ENCODE data around the gene EDN1.

The EDN1 gene

DNA sequence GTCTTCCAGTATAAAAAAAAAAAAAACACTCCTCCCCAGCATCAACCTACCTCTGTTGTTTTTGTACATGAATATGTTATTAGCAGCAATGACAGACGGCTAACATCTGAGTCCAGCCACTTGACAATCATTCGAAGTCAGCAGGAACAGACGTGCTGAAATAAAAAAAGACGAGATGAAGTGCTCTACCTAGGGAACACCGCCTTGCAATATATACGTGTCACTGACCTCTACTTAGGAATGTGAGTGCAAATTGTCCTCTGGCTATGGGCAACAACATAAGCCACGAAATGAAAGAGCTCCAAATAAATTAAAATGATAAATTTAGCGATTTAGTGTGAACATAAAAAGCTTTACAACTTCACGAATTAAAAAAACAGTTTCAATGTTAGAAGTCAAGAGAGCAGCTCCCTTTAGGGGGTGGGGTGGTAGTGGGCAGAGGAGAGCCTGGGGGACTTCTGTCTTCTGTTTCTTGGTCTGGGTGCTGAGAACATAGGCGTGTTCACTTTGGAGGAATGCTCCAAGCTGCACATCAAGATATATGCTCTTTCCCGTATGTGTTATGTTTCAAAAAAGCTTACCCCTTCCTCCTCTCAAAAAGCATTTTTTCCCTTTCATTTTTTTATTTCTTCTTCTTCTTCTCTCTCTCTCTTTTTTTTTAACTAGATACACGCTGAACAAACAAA is 23.3 kb downstream of the EDN1 start:
- Histone ChIP-seq H3K79me1 (ENCODE audit: low read depth, low read length) (no peaks in the 10 kb centered on the region), H4K91ac (ENCODE audit: low read depth, low read length, poor library complexity) (no peak overlapping the region), H2BK5ac (ENCODE audit: low read length) (no peak overlapping the region), H2BK12ac (ENCODE audit: low read length) (no peak overlapping the region), H3K23ac (ENCODE audit: low read depth, low read length, poor library complexity) (no peak overlapping the region), H3K4ac (ENCODE audit: low read length) (no peak overlapping the region), H2AFZ (ENCODE audit: low read length) (no peak overlapping the region), H2BK120ac (ENCODE audit: low read depth, low read length) (no peak overlapping the region), H3K27ac (replicated peaks; ENCODE audit: low read length) (no peak overlapping the region), H3K18ac (ENCODE audit: low read length) (no peak overlapping the region), H3K9me3 (replicated peaks in 1 of 2; ENCODE audit: control insufficient read depth in 2 of 2, insufficient read depth in 1 of 2, low read depth in 1 of 2, low read length in 2 of 2) (peaks cover 0 to 2% of the 10 kb centered on the region in 2 donors), H3K9ac (ENCODE audit: low read depth, low read length, poor library complexity) (no peak overlapping the region), H4K8ac (ENCODE audit: low read depth, low read length) (no peak overlapping the region), H2AK5ac (ENCODE audit: low read depth, low read length) (no peak overlapping the region), H2BK15ac (ENCODE audit: low read length) (no peak overlapping the region), H3K4me2 (ENCODE audit: insufficient read depth, low read length, poor library complexity, severe bottlenecking) (no peak overlapping the region), H3K4me1 (ENCODE audit: control insufficient read depth in 2 of 2, insufficient read depth in 1 of 2, low read depth in 1 of 2, low read length in 2 of 2) (no peaks in the 10 kb centered on the region), H3K14ac (ENCODE audit: low read length) (no peak overlapping the region), H3K27me3 (ENCODE audit: control insufficient read depth in 3 of 3, insufficient read depth in 3 of 3, low read depth in 1 of 3, low read length in 3 of 3) (no peaks in the 10 kb centered on the region), H3K36me3 (replicated peaks in 1 of 2; ENCODE audit: control insufficient read depth in 2 of 2, insufficient read depth in 2 of 2, low read length in 2 of 2) (no peaks in the 10 kb centered on the region), H3K4me3 (ENCODE audit: low read length in 2 of 2) (no peak overlapping the region)
- 100% methylated on average over 1 of the region's 12 CpGs; no CpG with 5 or more reads in 1 of the 2 donors for WGBS, 2 donors (ENCODE audit: extremely low coverage in 2 of 2, insufficient read length in 2 of 2, insufficient replicate concordance in 1 of 2)
- DNase-seq (ENCODE audit: low spot score), result no peak

DNA sequence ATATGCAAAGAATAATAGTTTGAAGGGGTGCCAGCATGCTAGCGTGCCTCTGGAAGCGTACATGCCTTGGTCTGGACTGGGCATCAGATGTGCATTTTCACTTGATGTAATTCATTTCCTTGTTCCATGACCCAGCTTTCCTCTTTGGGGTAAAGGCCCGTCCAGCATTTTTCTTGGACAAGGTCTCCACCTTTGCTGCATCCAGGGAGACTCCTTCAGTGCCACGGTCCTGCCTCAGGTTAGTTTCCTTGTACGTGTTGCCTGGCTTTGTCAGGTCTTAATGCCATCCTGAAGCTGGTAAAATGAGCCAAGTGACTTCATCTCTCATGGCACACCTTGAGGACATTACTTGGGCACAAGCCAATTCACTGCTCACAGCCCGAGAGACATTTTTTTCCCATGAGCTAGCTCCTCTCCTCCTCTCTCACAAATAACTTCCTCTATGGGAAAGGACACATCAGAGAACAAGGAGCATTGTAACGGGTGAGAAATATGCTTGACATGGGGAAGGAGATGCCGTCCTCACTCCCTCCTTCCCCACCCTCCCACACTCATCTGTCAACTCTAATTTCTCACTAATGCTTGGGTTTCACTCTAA is 23.9 kb downstream of the EDN1 start:
- no CpG with 5 or more reads among the region's 8 CpGs for WGBS, 2 donors (ENCODE audit: extremely low coverage in 2 of 2, insufficient read length in 2 of 2, insufficient replicate concordance in 1 of 2)
- Histone ChIP-seq H3K27me3 (ENCODE audit: control insufficient read depth in 3 of 3, insufficient read depth in 3 of 3, low read depth in 1 of 3, low read length in 3 of 3) (no peaks in the 10 kb centered on the region), H3K27ac (replicated peaks; ENCODE audit: low read length) (no peak overlapping the region), H2BK120ac (ENCODE audit: low read depth, low read length) (no peak overlapping the region), H3K36me3 (replicated peaks in 1 of 2; ENCODE audit: control insufficient read depth in 2 of 2, insufficient read depth in 2 of 2, low read length in 2 of 2) (no peaks in the 10 kb centered on the region), H2BK15ac (ENCODE audit: low read length) (no peak overlapping the region), H3K14ac (ENCODE audit: low read length) (no peak overlapping the region), H2AFZ (ENCODE audit: low read length) (no peak overlapping the region), H3K18ac (ENCODE audit: low read length) (no peak overlapping the region), H3K79me1 (ENCODE audit: low read depth, low read length) (no peaks in the 10 kb centered on the region), H3K4ac (ENCODE audit: low read length) (no peak overlapping the region), H2BK5ac (ENCODE audit: low read length) (no peak overlapping the region), H4K8ac (ENCODE audit: low read depth, low read length) (no peak overlapping the region), H2BK12ac (ENCODE audit: low read length) (no peak overlapping the region), H2AK5ac (ENCODE audit: low read depth, low read length) (no peak overlapping the region), H3K9me3 (replicated peaks in 1 of 2; ENCODE audit: control insufficient read depth in 2 of 2, insufficient read depth in 1 of 2, low read depth in 1 of 2, low read length in 2 of 2) (peaks cover 0 to 7% of the 10 kb centered on the region in 2 donors), H3K4me3 (ENCODE audit: low read length in 2 of 2) (no peak overlapping the region), H3K4me2 (ENCODE audit: insufficient read depth, low read length, poor library complexity, severe bottlenecking) (no peak overlapping the region), H4K91ac (ENCODE audit: low read depth, low read length, poor library complexity) (no peak overlapping the region), H3K4me1 (ENCODE audit: control insufficient read depth in 2 of 2, insufficient read depth in 1 of 2, low read depth in 1 of 2, low read length in 2 of 2) (no peaks in the 10 kb centered on the region), H3K23ac (ENCODE audit: low read depth, low read length, poor library complexity) (no peak overlapping the region), H3K9ac (ENCODE audit: low read depth, low read length, poor library complexity) (no peak overlapping the region)
- no peak for DNase-seq (ENCODE audit: low spot score)

DNA sequence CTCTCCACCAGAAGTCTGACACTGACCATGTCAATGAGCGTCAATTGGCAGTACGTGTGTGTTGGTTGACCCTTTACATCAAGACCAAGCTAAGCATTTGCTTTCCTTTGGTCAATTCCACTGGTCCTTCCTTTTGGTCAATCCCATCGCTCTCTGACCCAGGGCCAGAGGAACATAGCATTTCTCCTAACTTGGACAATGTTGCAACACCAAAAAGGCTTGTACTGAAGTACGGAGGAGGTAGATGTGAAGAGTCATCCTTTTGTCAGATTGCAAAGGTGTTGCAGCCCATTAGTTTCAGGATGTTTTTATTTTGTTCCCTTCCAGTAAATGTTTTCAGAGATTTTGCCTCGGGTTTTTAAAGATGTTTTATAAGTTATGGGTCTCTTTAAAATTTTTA is 24.6 kb downstream of the EDN1 start:
- H3K4me1 ChIP-seq (ENCODE audit: control insufficient read depth in 2 of 2, insufficient read depth in 1 of 2, low read depth in 1 of 2, low read length in 2 of 2), result no peaks in the 10 kb centered on the region
- no peaks in the 10 kb centered on the region for H3K79me1 ChIP-seq (ENCODE audit: low read depth, low read length)
- no peak overlapping the region for H3K14ac ChIP-seq (ENCODE audit: low read length)
- no peak overlapping the region for H2BK15ac ChIP-seq (ENCODE audit: low read length)
- no peak overlapping the region for H3K4ac ChIP-seq (ENCODE audit: low read length)
- H3K23ac ChIP-seq (ENCODE audit: low read depth, low read length, poor library complexity), result no peak overlapping the region
- H4K91ac ChIP-seq (ENCODE audit: low read depth, low read length, poor library complexity), result no peak overlapping the region
- no peak overlapping the region for H3K18ac ChIP-seq (ENCODE audit: low read length)
- no peak overlapping the region for H2BK12ac ChIP-seq (ENCODE audit: low read length)
- H2BK5ac ChIP-seq (ENCODE audit: low read length), result no peak overlapping the region
- H3K4me2 ChIP-seq (ENCODE audit: insufficient read depth, low read length, poor library complexity, severe bottlenecking), result no peak overlapping the region
- no peak overlapping the region for H3K9ac ChIP-seq (ENCODE audit: low read depth, low read length, poor library complexity)
- H3K36me3 ChIP-seq (replicated peaks in 1 of 2; ENCODE audit: control insufficient read depth in 2 of 2, insufficient read depth in 2 of 2, low read length in 2 of 2), result no peaks in the 10 kb centered on the region
- no peak overlapping the region for H3K27ac ChIP-seq (replicated peaks; ENCODE audit: low read length)
- H2AK5ac ChIP-seq (ENCODE audit: low read depth, low read length), result no peak overlapping the region
- no peak overlapping the region for H2AFZ ChIP-seq (ENCODE audit: low read length)
- H2BK120ac ChIP-seq (ENCODE audit: low read depth, low read length), result no peak overlapping the region
- no peak overlapping the region for H3K4me3 ChIP-seq (ENCODE audit: low read length in 2 of 2)
- DNase-seq (ENCODE audit: low spot score), result no peak
- peaks cover 0 to 10% of the 10 kb centered on the region in 2 donors for H3K9me3 ChIP-seq (replicated peaks in 1 of 2; ENCODE audit: control insufficient read depth in 2 of 2, insufficient read depth in 1 of 2, low read depth in 1 of 2, low read length in 2 of 2)
- H3K27me3 ChIP-seq (ENCODE audit: control insufficient read depth in 3 of 3, insufficient read depth in 3 of 3, low read depth in 1 of 3, low read length in 3 of 3), result no peaks in the 10 kb centered on the region
- no peak overlapping the region for H4K8ac ChIP-seq (ENCODE audit: low read depth, low read length)
- WGBS, 2 donors (ENCODE audit: extremely low coverage in 2 of 2, insufficient read length in 2 of 2, insufficient replicate concordance in 1 of 2), result no CpG with 5 or more reads among the region's 5 CpGs

DNA sequence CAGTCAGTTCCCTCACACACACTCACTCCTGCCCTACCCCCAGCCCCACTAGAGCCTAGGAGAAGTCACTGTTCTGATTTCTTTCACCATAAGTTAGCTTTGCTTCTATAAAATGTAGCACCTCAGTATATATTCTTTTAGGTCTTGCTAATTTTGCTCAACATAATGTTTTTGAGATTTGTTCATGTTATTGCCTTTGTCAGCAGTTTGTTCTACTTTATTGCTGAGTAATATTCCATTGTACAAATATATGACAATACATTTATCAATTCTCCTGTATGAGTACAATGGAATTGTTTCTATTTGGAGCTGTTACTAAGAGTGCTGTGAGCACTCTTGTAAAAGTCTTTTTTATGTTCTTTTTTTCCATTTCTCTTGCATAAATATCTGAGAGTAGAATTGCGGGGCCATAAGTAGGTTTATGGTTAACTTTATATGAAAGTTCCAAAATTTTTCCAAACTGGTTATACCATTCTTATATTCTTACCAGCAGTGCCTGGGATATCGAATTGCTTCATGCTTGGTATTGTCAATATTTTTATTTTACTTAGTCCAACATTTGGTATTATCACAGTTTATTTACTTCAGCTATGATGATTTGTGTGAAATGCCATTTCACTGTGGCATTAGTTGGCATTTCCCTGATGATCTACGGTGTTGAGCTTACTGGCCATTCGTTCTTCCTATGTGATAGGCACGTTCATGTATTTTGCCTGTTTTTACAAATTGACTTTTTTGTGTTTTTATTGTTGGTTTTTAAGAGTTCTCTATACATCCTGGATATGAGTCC is 25.3 kb downstream of the EDN1 start:
- Histone ChIP-seq H2BK120ac (ENCODE audit: low read depth, low read length) (no peak overlapping the region), H3K4me3 (ENCODE audit: low read length in 2 of 2) (no peak overlapping the region), H3K9ac (ENCODE audit: low read depth, low read length, poor library complexity) (no peak overlapping the region), H3K23ac (ENCODE audit: low read depth, low read length, poor library complexity) (no peak overlapping the region), H2BK15ac (ENCODE audit: low read length) (no peak overlapping the region), H3K9me3 (replicated peaks in 1 of 2; ENCODE audit: control insufficient read depth in 2 of 2, insufficient read depth in 1 of 2, low read depth in 1 of 2, low read length in 2 of 2) (peaks cover 0 to 10% of the 10 kb centered on the region in 2 donors), H3K27me3 (ENCODE audit: control insufficient read depth in 3 of 3, insufficient read depth in 3 of 3, low read depth in 1 of 3, low read length in 3 of 3) (no peaks in the 10 kb centered on the region), H2BK5ac (ENCODE audit: low read length) (no peak overlapping the region), H3K4ac (ENCODE audit: low read length) (no peak overlapping the region), H2AK5ac (ENCODE audit: low read depth, low read length) (no peak overlapping the region), H2AFZ (ENCODE audit: low read length) (no peak overlapping the region), H3K27ac (replicated peaks; ENCODE audit: low read length) (no peak overlapping the region), H4K8ac (ENCODE audit: low read depth, low read length) (no peak overlapping the region), H4K91ac (ENCODE audit: low read depth, low read length, poor library complexity) (no peak overlapping the region), H2BK12ac (ENCODE audit: low read length) (no peak overlapping the region), H3K18ac (ENCODE audit: low read length) (no peak overlapping the region), H3K14ac (ENCODE audit: low read length) (no peak overlapping the region), H3K4me2 (ENCODE audit: insufficient read depth, low read length, poor library complexity, severe bottlenecking) (no peak overlapping the region), H3K36me3 (replicated peaks in 1 of 2; ENCODE audit: control insufficient read depth in 2 of 2, insufficient read depth in 2 of 2, low read length in 2 of 2) (no peaks in the 10 kb centered on the region), H3K79me1 (ENCODE audit: low read depth, low read length) (no peaks in the 10 kb centered on the region), H3K4me1 (ENCODE audit: control insufficient read depth in 2 of 2, insufficient read depth in 1 of 2, low read depth in 1 of 2, low read length in 2 of 2) (no peaks in the 10 kb centered on the region)
- DNase-seq (ENCODE audit: low spot score), result no peak
- no CpG with 5 or more reads among the region's 5 CpGs for WGBS, 2 donors (ENCODE audit: extremely low coverage in 2 of 2, insufficient read length in 2 of 2, insufficient replicate concordance in 1 of 2)

Measured in neuronal stem cell (in vitro differentiated cells).